ENCODE data around the gene CELSR1.

CELSR1 gene

DNA sequence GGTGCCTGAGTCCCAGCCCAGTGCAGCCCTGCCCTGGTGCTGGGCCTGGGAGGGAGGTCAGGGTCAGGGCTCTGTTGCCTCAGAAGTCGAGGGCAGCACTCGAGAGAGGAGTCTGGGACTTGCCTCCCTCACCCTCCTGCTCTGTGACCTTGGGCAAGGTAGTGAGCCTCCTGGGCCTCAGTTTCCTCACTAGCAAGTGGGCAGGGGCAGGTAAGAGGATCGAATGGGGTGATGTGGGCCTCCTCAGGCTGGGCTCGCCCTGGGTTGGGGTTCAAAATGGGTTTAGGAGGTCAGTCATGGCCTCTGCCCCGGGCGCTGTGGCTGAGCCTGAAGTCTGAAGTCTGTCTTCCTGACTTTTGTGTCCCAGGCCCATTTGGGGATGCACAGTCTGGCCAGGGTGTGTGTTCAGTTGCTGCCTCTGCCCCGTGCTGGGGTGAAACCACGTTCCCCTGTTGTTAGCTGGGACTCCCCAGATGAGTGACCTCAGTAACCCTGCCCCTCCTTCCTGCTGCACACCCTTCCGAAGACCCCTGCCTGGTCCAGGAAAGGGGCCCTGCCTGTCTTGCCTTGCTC is 40.9 kb upstream of the CELSR1 start:
- TF ChIP-seq CTCF (IDR thresholded peaks at IDR 0.05; ENCODE audit: borderline replicate concordance, insufficient read depth, low read depth, low read length), result no peak
- peak overlapping the region; percentile 67 for H3K4me3 ChIP-seq (ENCODE audit: low read depth, low read length)

- H3K4me3 ChIP-seq (ENCODE audit: low read depth, low read length), result peak overlapping the region; percentile 67
- TF ChIP-seq CTCF (IDR thresholded peaks at IDR 0.05; ENCODE audit: borderline replicate concordance, insufficient read depth, low read depth, low read length), result no peak
These were observed 40.2 kb upstream of the CELSR1 start for GRCh38 chr22:46577368-46578249.

GRCh38 chr22:46576556-46577367 is 39.3 kb upstream of the CELSR1 start:
- no peak for TF ChIP-seq CTCF (IDR thresholded peaks at IDR 0.05; ENCODE audit: borderline replicate concordance, insufficient read depth, low read depth, low read length)
- H3K4me3 ChIP-seq (ENCODE audit: low read depth, low read length), result peak overlapping the region; percentile 67

GRCh38 chr22:46575911-46576555 is 38.6 kb upstream of the CELSR1 start:
- no peak for TF ChIP-seq CTCF (IDR thresholded peaks at IDR 0.05; ENCODE audit: borderline replicate concordance, insufficient read depth, low read depth, low read length)
- peak overlapping the region; percentile 50 for H3K4me3 ChIP-seq (ENCODE audit: low read depth, low read length)

DNA sequence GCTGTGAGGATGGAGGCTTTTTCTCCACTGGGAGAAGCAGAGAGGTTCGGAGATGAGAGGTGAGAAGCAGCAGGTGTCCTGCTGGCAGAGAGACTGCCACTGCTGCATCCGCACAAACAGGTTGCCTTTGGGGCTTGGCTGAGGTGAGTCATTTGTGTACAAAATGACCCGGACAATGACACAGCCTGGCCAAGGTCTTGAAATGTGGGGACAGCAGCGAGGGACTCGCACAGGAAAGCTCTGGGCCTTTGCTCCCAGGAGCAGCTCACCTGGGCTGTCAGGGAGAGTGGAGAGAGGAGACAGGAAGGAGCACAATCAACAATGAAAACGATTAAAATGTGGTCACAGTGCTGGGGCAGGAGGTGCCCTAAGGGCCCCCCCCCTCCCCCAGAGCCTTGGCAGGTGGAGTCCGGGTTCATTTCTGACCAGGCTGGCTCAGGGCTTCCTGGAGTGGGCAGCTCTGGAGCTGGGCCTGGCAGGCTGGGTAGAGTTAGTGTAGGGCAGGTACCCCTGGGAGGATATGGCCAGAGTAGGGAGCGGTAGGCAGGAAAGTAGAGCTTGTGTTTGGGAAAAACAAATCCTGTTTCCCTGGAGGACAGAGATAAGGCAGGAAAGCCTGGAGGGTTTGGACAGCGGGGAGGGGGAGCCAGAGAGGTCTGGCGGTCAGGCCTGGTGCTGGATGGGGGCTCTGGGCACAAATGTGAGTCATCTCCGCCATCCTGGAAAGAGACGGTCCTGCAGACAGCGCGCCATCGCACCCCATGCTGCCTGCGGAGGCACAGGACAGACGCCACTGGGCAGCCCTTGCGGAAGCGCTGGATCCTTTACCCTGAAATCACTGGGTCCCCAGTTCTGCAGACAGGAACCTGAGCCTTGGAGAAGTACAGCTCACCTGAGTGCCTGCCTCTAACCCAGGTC is 37.8 kb upstream of the CELSR1 start:
- no peak for TF ChIP-seq CTCF (IDR thresholded peaks at IDR 0.05; ENCODE audit: borderline replicate concordance, insufficient read depth, low read depth, low read length)
- no peak overlapping the region for H3K4me3 ChIP-seq (ENCODE audit: low read depth, low read length)

- no peak overlapping the region for H3K4me3 ChIP-seq (ENCODE audit: low read depth, low read length)
- no peak for TF ChIP-seq CTCF (IDR thresholded peaks at IDR 0.05; ENCODE audit: borderline replicate concordance, insufficient read depth, low read depth, low read length)
These were observed 37.1 kb upstream of the CELSR1 start for GRCh38 chr22:46574438-46574992.
